Glutamatergic neuron (in vitro differentiated cells): Measurements from ENCODE around the gene PRKCH. TPM values are rescaled to one million over a fixed set of nuclear protein-coding genes. Genes with fewer than 3 reads are reported as not detected.
"Not testable (repeated sequence)": the region's sequence is repeated elsewhere in the genome, so short reads cannot be mapped to it uniquely, and the experiment has no call there.

Experiments
- DNase-seq: peaks from one replicate; pipeline ENCODE4 v3.0.0; 2022
- H3K27ac Mint-ChIP-seq: one replicate; pipeline ENCODE4 v1.8.0; 2020; ENCODE audit warnings: mild to moderate bottlenecking, mixed read lengths, inconsistent platforms; ENCODE audit not compliant: unreplicated experiment
- H3K27me3 Mint-ChIP-seq: one replicate; pipeline ENCODE4 v1.8.0; 2020; ENCODE audit warnings: mild to moderate bottlenecking, moderate library complexity, mixed read lengths, inconsistent platforms; ENCODE audit not compliant: unreplicated experiment
- H3K36me3 Mint-ChIP-seq: one replicate; pipeline ENCODE4 v1.8.0; 2020; ENCODE audit warnings: mild to moderate bottlenecking, mixed read lengths, inconsistent platforms; ENCODE audit not compliant: unreplicated experiment
- H3K4me1 Mint-ChIP-seq: one replicate; pipeline ENCODE4 v1.8.0; 2020; ENCODE audit warnings: mild to moderate bottlenecking, low read depth, mixed read lengths, inconsistent platforms; ENCODE audit not compliant: unreplicated experiment
- H3K4me3 Mint-ChIP-seq: one replicate; pipeline ENCODE4 v1.8.0; 2020; ENCODE audit warnings: mild to moderate bottlenecking, mixed read lengths, inconsistent platforms; ENCODE audit not compliant: unreplicated experiment
- H3K9me3 Mint-ChIP-seq: one replicate; pipeline ENCODE4 v1.8.0; 2020; ENCODE audit warnings: mild to moderate bottlenecking, moderate library complexity, mixed read lengths, inconsistent platforms; ENCODE audit not compliant: unreplicated experiment
- total RNA-seq: library from RNA; stranded (reverse); fragmentation: NEBNext Ultra II Directional; extraction: Animal tissue kit (Norgen Biotek cat#: 25700); gene quantifications from one replicate; pipeline ENCODE4 v1.2.1, GENCODE V29; 2021; ENCODE audit not compliant: unreplicated experiment
- TF ChIP-seq, protein P1 (sequence below): fragments of 200-600 bp; sonication (generic); IDR thresholded peaks from one replicate; pipeline ENCODE4 v1.5.0; 2021; ENCODE audit not compliant: partially characterized antibody, unreplicated experiment

The PRKCH gene
- total RNA-seq, 1 donor from 2014 or later = 0.54 TPM

DNA sequence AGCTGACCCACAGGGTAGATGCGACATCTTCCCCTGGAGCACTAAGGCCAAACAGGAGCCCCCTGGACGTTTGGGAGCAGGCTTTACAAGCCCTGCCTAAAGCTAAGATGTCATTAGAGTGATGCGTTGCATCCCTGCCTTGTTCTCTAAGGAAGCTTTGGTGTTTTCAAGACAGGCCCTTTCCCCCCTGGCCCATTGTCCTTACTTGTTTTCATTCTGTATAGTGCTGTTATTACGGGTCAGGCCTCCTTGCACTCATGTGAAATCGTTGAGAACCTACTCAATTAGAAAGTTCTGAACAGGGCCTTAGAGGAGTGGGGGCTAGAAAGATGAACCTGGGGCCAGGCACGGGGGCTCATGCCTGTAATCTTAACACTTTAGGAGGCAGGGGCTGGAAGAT lies 1.7 kb upstream of the PRKCH start:
- peaks cover 2% of the 10 kb centered on the region for H3K4me1 Mint-ChIP-seq
- DNase-seq = no peak
- no peak overlapping the region for H3K27ac Mint-ChIP-seq
- no peaks in the 10 kb centered on the region for H3K36me3 Mint-ChIP-seq
- no peak overlapping the region for H3K4me3 Mint-ChIP-seq
- peaks cover 9% of the 10 kb centered on the region for H3K27me3 Mint-ChIP-seq
- peaks cover 3% of the 10 kb centered on the region for H3K9me3 Mint-ChIP-seq
- TF ChIP-seq, protein P1, sequence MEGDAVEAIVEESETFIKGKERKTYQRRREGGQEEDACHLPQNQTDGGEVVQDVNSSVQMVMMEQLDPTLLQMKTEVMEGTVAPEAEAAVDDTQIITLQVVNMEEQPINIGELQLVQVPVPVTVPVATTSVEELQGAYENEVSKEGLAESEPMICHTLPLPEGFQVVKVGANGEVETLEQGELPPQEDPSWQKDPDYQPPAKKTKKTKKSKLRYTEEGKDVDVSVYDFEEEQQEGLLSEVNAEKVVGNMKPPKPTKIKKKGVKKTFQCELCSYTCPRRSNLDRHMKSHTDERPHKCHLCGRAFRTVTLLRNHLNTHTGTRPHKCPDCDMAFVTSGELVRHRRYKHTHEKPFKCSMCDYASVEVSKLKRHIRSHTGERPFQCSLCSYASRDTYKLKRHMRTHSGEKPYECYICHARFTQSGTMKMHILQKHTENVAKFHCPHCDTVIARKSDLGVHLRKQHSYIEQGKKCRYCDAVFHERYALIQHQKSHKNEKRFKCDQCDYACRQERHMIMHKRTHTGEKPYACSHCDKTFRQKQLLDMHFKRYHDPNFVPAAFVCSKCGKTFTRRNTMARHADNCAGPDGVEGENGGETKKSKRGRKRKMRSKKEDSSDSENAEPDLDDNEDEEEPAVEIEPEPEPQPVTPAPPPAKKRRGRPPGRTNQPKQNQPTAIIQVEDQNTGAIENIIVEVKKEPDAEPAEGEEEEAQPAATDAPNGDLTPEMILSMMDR = no peak

DNA sequence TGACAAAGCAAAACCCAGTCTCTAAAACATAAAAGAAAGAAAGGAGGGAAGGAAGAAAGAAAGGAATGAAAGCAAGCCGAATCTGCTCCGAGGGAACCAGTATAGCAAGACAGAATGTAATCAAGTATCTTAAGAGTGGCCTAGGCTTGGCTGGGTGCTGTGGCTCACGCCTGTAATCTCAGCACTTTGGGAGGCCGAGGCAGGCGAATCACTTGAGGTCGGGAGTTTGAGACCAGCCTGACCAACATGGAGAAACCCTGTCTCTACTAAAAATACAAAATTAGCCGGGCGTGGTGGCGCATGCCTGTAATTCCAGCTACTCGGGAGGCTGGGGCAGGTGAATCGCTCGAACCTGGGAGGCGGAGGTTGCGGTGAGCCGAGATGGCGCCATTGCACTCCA lies 1.2 kb upstream of the PRKCH start:
- H3K27me3 Mint-ChIP-seq, H3K4me1 Mint-ChIP-seq, H3K36me3 Mint-ChIP-seq, H3K9me3 Mint-ChIP-seq, H3K4me3 Mint-ChIP-seq, DNase-seq, H3K27ac Mint-ChIP-seq: not testable (repeated sequence)

DNA sequence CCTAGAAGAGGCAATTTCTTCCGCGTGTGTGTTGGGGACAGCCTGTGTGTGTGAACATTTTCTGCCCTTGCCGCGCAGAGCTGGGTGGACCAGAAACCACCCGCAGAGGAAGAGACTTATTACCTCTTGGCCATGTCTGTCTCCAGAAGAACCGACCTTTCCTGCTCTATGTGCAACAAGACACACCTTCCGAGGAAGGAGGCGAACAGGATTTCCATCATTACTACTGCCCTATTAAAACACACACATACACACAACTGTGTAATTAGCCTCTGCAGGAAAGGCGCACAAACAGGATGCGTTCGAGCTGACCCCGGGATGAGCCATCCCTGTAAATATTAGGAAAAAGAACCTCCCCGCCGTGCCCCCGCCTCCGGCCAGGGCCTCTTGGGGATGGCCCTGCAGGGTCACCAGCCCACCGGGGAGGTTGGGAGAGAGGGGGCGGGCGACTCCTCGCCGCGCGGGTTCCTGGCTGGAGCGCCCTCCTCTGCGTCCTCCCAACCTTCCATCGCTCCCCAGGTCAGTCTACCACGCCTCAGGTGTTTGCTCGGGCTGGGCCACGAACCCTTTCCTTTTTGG lies 484 bp upstream of the PRKCH start:
- no peaks in the 10 kb centered on the region for H3K36me3 Mint-ChIP-seq
- peak overlapping the region; percentile 64 for H3K4me3 Mint-ChIP-seq
- peaks cover 3% of the 10 kb centered on the region for H3K9me3 Mint-ChIP-seq
- DNase-seq = no peak
- no peak overlapping the region for H3K27ac Mint-ChIP-seq
- peaks cover 2% of the 10 kb centered on the region for H3K4me1 Mint-ChIP-seq
- TF ChIP-seq, protein P1 = no peak
- H3K27me3 Mint-ChIP-seq = peaks cover 9% of the 10 kb centered on the region

DNA sequence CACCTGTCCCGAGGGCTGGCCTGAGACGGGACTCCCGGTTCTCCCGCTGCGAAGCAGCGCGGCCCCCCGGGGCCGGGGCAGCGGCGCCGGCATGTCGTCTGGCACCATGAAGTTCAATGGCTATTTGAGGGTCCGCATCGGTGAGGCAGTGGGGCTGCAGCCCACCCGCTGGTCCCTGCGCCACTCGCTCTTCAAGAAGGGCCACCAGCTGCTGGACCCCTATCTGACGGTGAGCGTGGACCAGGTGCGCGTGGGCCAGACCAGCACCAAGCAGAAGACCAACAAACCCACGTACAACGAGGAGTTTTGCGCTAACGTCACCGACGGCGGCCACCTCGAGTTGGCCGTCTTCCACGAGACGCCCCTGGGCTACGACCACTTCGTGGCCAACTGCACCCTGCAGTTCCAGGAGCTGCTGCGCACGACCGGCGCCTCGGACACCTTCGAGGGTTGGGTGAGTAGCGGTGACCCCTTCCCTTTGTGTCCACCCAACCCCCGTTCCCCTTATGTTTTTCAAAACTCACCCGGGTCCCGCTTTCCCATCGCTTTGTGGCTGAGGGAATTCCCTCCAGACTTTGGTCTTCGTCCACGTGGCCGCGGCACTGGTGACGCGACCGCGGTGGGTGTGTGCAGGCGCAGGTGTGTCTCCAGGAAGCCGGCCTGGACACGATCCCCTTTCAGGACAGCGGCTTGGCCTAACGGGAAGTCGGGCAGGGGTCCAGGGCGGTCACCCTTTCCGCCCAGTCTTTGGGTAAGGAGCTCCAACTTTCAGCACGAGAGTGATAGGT lies 826 bp downstream of the PRKCH start:
- H3K4me1 Mint-ChIP-seq = peaks cover 2% of the 10 kb centered on the region
- peaks cover 3% of the 10 kb centered on the region for H3K9me3 Mint-ChIP-seq
- no peaks in the 10 kb centered on the region for H3K36me3 Mint-ChIP-seq
- DNase-seq = peak; percentile 18
- peaks cover 9% of the 10 kb centered on the region for H3K27me3 Mint-ChIP-seq
- H3K4me3 Mint-ChIP-seq = peak overlapping the region; percentile 52
- TF ChIP-seq, protein P1 = no peak
- H3K27ac Mint-ChIP-seq = no peak overlapping the region

DNA sequence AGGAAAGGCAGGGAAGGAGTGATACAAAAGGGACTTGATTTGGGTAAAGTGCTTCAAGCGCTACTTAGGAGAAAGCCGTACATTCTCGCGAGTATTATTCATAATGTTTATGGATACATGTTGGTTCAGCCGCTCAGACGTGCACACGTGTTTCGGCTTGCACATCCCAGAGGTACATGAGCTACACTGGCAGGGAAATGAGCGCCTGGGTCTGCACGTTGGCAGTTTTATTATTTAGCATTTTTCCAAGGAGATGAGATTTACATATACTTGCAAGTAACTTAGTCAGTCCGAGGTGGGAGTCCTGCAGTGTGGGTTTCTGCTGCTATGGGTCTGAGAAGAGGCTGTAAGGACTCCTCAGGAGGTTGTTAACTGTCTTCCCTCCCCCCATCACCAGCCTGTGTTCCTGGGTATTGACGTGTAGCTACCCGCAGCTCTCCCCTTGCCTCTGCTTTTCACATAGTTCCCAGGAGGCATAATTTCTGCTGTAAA lies 1.5 kb downstream of the PRKCH start:
- H3K4me1 Mint-ChIP-seq = peaks cover 2% of the 10 kb centered on the region

More for the DNA sequence above, 1.5 kb downstream of the PRKCH start:
- TF ChIP-seq, protein P1 = no peak
- Mint-ChIP-seq H3K27me3 (peaks cover 9% of the 10 kb centered on the region), H3K4me3 (peak overlapping the region; percentile 37), H3K36me3 (no peaks in the 10 kb centered on the region), H3K9me3 (peaks cover 3% of the 10 kb centered on the region), H3K27ac (no peak overlapping the region)
- DNase-seq = no peak
